Astrocyte (in vitro differentiated cells and primary cell): ENCODE measurements around the gene IVD. TPM values are rescaled to one million over a fixed set of nuclear protein-coding genes. Genes with fewer than 3 reads are reported as not detected.

Source experiments
- DNase-seq: peaks from one replicate; pipeline ENCODE4 v3.0.0-alpha.2; 2010; ENCODE audit warnings: low read depth
- FAIRE-seq: peaks from 2 replicates; lab custom pipeline; 2011; peaks lifted over from hg19 to GRCh38; lab: Jason Lieb, UNC
- H2AFZ ChIP-seq: 2 replicates; pipeline ENCODE4 v1.6.0; 2012; ENCODE audit warnings: low read depth, low read length, inconsistent platforms
- H3K27ac ChIP-seq: 2 replicates; pipeline ENCODE4 v1.5.1; 2011; ENCODE audit warnings: low read depth, low read length, inconsistent platforms
- H3K27me3 ChIP-seq: 2 replicates; pipeline ENCODE4 v1.6.0; 2011; ENCODE audit warnings: low read length, inconsistent platforms; ENCODE audit not compliant: insufficient read depth
- H3K36me3 ChIP-seq: 2 replicates; pipeline ENCODE4 v1.5.1; 2011; ENCODE audit warnings: low read length, inconsistent platforms; ENCODE audit not compliant: insufficient read depth
- H3K4me1 ChIP-seq: 2 replicates; pipeline ENCODE4 v1.5.1; 2011; ENCODE audit warnings: low read length, inconsistent platforms; ENCODE audit not compliant: insufficient read depth
- H3K4me2 ChIP-seq: 2 replicates; pipeline ENCODE4 v1.6.0; 2012; ENCODE audit warnings: low read length, inconsistent platforms
- H3K4me3 ChIP-seq: 2 replicates; pipeline ENCODE4 v1.5.1; 2011; ENCODE audit warnings: low read depth, mild to moderate bottlenecking, low read length, inconsistent platforms; ENCODE audit not compliant: insufficient read depth
- H3K79me2 ChIP-seq: 2 replicates; pipeline ENCODE4 v1.6.0; 2012; ENCODE audit warnings: mild to moderate bottlenecking, low read length, inconsistent platforms; ENCODE audit not compliant: insufficient read depth
- H3K9ac ChIP-seq: 2 replicates; pipeline ENCODE4 v1.6.0; 2012; ENCODE audit warnings: mild to moderate bottlenecking, low read length, inconsistent platforms
- H3K9me3 ChIP-seq: 2 replicates; pipeline ENCODE4 v1.5.1; 2012; ENCODE audit warnings: low read depth, mild to moderate bottlenecking, low read length, inconsistent platforms; ENCODE audit not compliant: insufficient read depth
- H4K20me1 ChIP-seq: 2 replicates; pipeline ENCODE4 v1.6.0; 2012; ENCODE audit warnings: low read length, inconsistent platforms; ENCODE audit not compliant: insufficient read depth
- H3K27ac Mint-ChIP-seq: one replicate; pipeline ENCODE4 v1.8.0; 2021; ENCODE audit warnings: mild to moderate bottlenecking, mixed read lengths; ENCODE audit not compliant: unreplicated experiment
- H3K27me3 Mint-ChIP-seq: one replicate; pipeline ENCODE4 v1.8.0; 2021; ENCODE audit warnings: low read depth, mixed read lengths; ENCODE audit not compliant: unreplicated experiment
- H3K36me3 Mint-ChIP-seq: one replicate; pipeline ENCODE4 v1.8.0; 2021; ENCODE audit warnings: low read depth, mixed read lengths; ENCODE audit not compliant: unreplicated experiment
- H3K4me1 Mint-ChIP-seq: one replicate; pipeline ENCODE4 v1.8.0; 2021; ENCODE audit warnings: low read depth, mixed read lengths; ENCODE audit not compliant: unreplicated experiment
- H3K4me3 Mint-ChIP-seq: one replicate; pipeline ENCODE4 v1.8.0; 2021; ENCODE audit warnings: mild to moderate bottlenecking, moderate library complexity, mixed read lengths; ENCODE audit not compliant: unreplicated experiment
- H3K9me3 Mint-ChIP-seq: one replicate; pipeline ENCODE4 v1.8.0; 2021; ENCODE audit warnings: mild to moderate bottlenecking, mixed read lengths; ENCODE audit not compliant: unreplicated experiment
- CTCF ChIP-seq: IDR thresholded peaks from 2 replicates; pipeline ENCODE4 v1.5.1; 2011; ENCODE audit warnings: low read depth, mild to moderate bottlenecking, inconsistent platforms, low read length, moderate library complexity; ENCODE audit not compliant: insufficient read depth
- EZH2 ChIP-seq: IDR thresholded peaks from 2 replicates; pipeline ENCODE4 v1.6.1; 2012; ENCODE audit warnings: mild to moderate bottlenecking, low read length, inconsistent platforms; ENCODE audit not compliant: insufficient read depth
- total RNA-seq: library from RNA; stranded (reverse); gene quantifications from 2 replicates; pipeline ENCODE4 v1.2.1, GENCODE V29; 2021

The IVD gene
- total RNA-seq, 1 donor from 2014 or later = 55.1 TPM

GRCh38 chr15:40412095-40412759 is 6.6 kb downstream of the IVD start:
- peaks cover 3% of the 10 kb centered on the region for H3K9me3 Mint-ChIP-seq
- no peaks in the 10 kb centered on the region for H3K27me3 Mint-ChIP-seq
- DNase-seq (no peak), FAIRE-seq (no peak)
- peaks cover 33% of the 10 kb centered on the region for H3K36me3 Mint-ChIP-seq
- TF ChIP-seq EZH2 (no peak), CTCF (no peak)
- Histone ChIP-seq H3K27ac (no peak overlapping the region), H3K9me3 (no peaks in the 10 kb centered on the region), H3K4me3 (no peak overlapping the region), H3K36me3 (peaks cover 35% of the 10 kb centered on the region), H3K4me2 (no peak overlapping the region), H2AFZ (no peak overlapping the region), H3K4me1 (peaks cover under 1% of the 10 kb centered on the region), H4K20me1 (peaks cover 27% of the 10 kb centered on the region), H3K79me2 (peaks cover 8% of the 10 kb centered on the region), H3K9ac (no peak overlapping the region), H3K27me3 (no peaks in the 10 kb centered on the region)
- no peak overlapping the region for H3K27ac Mint-ChIP-seq
- H3K4me1 Mint-ChIP-seq = peaks cover 4% of the 10 kb centered on the region
- peak overlapping the region; percentile 4 for H3K4me3 Mint-ChIP-seq

- no peak overlapping the region for H3K27ac Mint-ChIP-seq
- no peak overlapping the region for H2AFZ ChIP-seq
- H3K27ac ChIP-seq = no peak overlapping the region
- no peak overlapping the region for H3K4me2 ChIP-seq
- H3K4me3 Mint-ChIP-seq = no peak overlapping the region
- H4K20me1 ChIP-seq = peaks cover 18% of the 10 kb centered on the region
- no peaks in the 10 kb centered on the region for H3K27me3 Mint-ChIP-seq
- H3K9me3 ChIP-seq = no peaks in the 10 kb centered on the region
- H3K4me3 ChIP-seq = no peak overlapping the region
- H3K79me2 ChIP-seq = peaks cover 3% of the 10 kb centered on the region
- no peak overlapping the region for H3K9ac ChIP-seq
- TF ChIP-seq EZH2 (no peak), CTCF (no peak)
- FAIRE-seq = no peak
- no peaks in the 10 kb centered on the region for H3K4me1 ChIP-seq
- H3K36me3 Mint-ChIP-seq = peaks cover 29% of the 10 kb centered on the region
- no peaks in the 10 kb centered on the region for H3K9me3 Mint-ChIP-seq
- no peak for DNase-seq
- no peaks in the 10 kb centered on the region for H3K27me3 ChIP-seq
- peaks cover 35% of the 10 kb centered on the region for H3K36me3 ChIP-seq
- H3K4me1 Mint-ChIP-seq = no peaks in the 10 kb centered on the region
These were observed 7.4 kb downstream of the IVD start for GRCh38 chr15:40413036-40413435.

GRCh38 chr15:40414816-40415215 is 9.2 kb downstream of the IVD start:
- TF ChIP-seq EZH2 (no peak), CTCF (no peak)
- H3K27ac Mint-ChIP-seq = no peak overlapping the region
- FAIRE-seq (no peak), DNase-seq (no peak)
- H3K27me3 Mint-ChIP-seq = no peaks in the 10 kb centered on the region
- Histone ChIP-seq H3K9ac (no peak overlapping the region), H3K4me3 (no peak overlapping the region), H3K79me2 (no peaks in the 10 kb centered on the region), H4K20me1 (peaks cover 11% of the 10 kb centered on the region), H3K36me3 (peaks cover 35% of the 10 kb centered on the region), H3K4me2 (no peak overlapping the region), H2AFZ (no peak overlapping the region), H3K27me3 (no peaks in the 10 kb centered on the region), H3K4me1 (no peaks in the 10 kb centered on the region), H3K9me3 (no peaks in the 10 kb centered on the region), H3K27ac (no peak overlapping the region)
- peaks cover 27% of the 10 kb centered on the region for H3K36me3 Mint-ChIP-seq
- H3K4me1 Mint-ChIP-seq = no peaks in the 10 kb centered on the region
- H3K9me3 Mint-ChIP-seq = no peaks in the 10 kb centered on the region
- H3K4me3 Mint-ChIP-seq = no peak overlapping the region
